COLO668 (cell line): Measurements from ENCODE around the gene TRAPPC10.

Source experiments
- DNase-seq: peaks from one replicate; lab custom pipeline; 2025; ENCODE audit not compliant: unreplicated experiment; lab: John Stamatoyannopoulos, UW

Gene TRAPPC10

DNA sequence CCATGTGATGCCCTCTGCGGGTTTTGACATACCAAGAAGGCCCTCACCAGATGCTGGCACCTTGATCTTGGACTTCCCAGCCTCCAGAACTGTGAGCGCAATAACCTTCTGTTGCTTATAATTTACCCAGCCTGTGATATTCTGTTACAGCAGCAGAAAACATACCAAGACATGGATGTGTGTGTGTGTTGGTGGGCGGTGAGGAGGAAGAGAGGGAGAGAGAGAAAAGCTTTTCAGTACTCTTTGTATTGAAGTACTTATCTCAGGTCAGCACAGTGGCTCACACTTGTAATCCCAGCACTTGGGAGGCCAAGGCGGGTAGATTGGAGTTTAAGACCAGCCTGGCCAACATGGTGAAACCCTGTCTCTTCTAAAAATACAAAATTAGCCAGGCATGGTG is 23.1 kb downstream of the TRAPPC10 start:
- no peak for DNase-seq

DNA sequence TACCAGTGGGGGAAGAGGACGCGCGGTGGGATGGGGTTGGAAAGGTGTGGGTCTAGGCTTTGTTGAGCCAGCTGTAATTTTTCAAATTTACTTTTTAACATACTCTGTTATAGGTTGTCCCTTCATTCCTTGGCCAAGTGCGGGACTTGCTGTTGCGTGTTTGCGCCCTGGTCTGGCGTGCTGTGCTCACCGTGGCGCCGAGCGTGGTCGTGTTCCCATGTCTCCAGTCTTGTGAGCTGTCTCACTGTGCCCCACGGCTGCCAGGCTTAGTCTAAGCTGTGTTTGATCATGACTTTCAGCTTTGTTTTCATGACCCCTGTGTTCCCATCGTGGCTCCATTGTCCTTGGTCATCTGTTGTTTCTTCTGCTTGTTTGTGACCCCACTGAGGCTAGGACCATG is 26.0 kb downstream of the TRAPPC10 start:
- DNase-seq: no peak

DNA sequence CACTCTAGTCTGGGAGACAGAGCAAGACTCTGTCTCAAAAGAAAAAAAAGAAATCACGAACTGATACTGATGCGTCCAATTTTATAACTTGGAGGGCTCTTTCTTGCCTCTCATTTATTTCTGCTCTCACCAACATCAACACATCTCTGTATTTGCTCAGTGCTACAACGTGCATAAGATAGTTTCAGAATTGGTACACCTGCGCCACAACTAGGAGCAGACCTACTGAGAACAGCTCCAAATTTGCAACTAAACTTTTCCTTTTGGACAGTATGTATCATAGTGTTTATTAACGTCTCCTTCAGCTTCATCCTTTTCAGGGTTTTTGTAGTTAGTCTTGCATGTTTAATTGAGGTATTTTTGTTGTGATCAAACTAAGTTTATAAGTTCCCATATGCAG is 27.7 kb downstream of the TRAPPC10 start:
- DNase-seq: no peak

DNA sequence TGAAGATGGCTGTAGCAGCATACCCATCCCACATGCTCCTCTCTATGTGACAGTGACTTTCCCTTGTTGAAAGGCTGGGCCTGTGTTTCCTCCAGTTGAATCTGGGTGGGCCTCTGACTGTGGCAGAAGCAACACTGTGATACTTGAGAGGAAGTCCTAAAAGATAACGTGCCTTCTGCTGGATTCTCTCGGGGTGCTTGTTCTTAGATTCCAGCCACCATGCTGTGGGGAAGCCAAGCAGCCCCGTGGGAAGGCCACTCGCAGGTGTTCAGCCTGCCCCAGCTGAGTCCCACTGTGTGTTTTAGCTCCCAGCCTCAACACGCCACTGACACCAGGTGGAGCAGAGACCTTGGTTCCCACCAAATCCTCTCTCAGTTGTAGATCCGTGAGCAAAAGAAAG is 31.5 kb downstream of the TRAPPC10 start:
- no peak for DNase-seq

DNA sequence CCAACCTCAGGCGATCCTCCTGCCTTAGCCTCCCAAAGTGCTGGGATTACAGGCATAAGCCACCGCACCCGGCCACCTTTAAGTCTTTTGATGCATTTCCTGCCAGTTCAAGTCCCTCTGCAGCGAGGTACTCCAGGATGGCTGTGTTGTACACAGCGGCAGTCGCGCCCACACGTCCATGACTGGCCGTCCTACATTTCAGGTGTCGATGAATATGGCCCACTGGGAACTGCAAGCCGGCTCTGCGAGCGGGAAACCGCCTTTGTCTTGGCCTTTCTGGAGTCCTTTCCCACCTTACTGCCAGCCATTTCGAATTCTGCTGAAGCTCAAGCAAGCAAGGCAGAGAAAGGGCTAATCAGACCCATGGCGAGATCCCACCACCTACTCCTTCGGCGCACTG is 34.6 kb downstream of the TRAPPC10 start:
- no peak for DNase-seq

DNA sequence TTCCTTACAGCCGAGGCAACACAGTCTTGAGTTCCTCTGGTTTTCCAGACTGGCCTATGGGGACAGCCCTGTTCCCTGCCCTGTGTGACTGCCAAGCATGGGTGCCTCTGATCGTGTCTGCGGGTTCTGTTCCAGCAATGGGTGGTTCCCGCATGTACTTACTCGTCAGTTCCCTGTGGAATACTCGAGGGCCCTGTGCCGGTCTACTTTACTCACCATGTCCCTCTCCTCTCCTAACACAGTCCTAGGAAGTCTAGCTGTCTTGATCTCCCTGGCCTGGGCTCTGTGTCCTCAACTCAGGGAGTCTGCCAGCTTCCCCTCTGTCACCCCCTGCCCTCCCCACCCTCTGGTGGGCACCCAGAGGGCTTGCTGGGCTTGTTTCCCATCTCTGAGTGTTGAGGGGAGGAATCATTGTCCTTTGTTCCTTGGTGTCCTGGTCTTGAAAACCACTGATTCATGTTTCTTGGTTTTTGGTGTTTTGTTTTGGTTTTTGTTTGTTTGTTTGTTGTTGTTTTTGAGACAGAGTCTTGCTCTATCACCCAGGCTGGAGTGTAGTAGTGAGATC is 36.0 kb downstream of the TRAPPC10 start:
- no peak for DNase-seq

DNA sequence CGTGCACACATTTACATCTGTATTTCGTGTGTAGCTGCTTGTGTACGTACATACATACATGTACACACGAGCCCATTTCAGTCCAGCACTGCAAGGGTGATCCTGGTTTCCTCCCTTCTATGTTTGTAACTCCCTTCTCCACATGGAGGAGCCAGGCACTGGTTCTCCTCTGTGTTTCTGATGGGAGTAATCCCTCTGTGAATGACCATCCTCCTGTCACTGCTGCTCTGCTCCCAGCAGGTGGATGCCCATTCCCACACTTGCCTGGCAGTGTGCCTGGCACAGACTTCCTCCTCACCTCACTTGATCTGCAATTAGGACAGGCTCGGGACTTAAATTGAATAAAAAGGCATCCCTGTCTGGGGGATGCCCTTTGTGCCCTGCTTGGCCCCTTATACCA is 37.1 kb downstream of the TRAPPC10 start:
- no peak for DNase-seq

DNA sequence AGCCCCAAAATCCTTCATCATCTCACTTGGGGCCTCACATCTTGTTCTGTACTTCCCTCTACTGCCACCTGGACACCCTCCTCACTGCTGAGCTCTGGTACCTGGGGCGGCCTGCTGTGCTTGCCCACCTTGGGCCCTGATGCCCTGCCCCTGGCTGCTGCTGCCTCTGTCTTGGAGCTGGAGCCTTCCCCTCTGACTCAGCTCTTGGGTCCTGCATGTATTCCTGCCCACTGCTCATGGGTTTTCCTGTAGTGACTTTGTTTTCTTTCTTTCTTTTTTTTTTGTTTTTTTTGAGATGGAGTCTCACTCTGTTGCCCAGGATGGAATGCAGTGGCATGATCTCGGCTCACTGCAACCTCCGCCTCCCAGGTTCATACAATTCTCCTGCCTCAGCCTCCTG is 37.5 kb downstream of the TRAPPC10 start:
- DNase-seq: no peak

DNA sequence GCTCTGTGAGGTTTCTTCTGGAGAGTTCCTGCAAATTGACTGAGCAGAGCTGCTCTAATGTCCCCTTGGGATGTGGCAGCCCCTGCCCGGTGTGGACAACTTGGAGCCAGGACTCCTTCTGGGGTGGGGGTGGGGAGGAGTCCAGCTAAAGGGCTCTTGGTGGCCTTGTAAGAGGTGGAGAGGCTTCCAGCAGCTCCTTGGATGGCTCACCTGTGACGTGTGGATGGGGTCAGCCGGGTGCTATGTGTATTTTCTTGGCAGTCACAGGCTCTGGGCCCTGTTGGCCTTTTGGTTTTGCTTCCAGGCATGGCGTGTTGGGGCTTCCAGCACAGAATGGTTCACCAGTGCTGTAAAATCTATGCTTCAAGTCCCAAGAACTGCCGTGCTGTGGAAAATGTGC is 38.2 kb downstream of the TRAPPC10 start:
- DNase-seq: no peak

DNA sequence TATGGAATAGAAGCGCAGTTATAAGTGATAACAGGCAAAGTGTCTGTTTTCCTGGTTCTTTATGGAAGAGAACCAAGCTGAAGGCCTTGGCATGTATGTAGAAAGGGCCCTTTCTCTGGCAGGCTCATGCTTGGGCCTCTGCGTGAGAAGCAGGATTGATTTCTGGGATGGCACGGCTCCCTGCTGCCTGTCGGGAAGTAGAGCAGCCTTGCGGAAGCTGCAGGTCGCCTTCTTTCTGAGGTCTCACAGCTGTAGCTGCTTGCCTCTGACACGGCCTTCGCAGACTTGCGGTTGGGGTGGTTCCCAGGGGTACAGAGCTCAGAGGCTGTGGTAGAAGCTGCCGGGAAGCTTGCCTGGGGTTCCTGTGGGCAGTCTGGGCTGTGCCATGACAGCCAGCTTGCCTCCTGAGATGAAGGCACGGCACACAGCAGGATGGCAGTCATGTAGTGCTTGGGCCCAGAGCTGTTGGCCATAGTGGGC is 39.4 kb downstream of the TRAPPC10 start:
- no peak for DNase-seq

DNA sequence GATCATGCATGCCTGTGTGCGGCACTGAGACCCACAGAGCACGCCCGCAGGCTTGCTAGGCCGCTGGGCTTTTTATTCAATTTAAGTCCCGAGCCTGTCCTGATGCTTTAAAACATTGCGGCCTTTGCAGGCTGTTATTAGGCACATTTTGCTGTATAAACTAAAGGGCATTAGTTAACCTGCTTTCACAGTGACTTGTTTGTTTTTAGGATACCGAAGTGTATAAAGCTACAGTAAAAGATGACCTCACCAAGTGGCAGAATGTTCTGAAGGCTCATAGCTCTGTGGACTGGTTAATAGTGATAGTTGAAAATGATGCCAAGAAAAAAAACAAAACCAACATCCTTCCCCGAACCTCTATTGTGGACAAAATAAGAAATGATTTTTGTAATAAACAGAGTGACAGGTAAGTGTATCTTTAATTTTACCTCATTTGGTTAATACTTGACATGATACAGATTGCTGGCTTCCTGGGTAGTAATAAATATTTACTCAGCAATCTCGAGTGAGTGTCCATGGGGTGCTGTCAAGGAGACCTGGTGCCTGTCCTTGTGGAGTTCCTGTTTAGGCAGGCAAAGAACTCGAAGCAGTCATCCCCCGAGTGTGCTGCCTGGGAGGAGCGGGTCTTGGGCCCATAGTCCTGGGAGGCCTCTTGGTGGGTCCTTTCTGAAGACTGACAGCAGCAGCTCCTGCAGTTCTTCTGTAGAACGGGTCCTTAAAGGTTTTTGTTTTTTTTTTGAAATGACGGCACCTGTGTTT is 40.1 kb downstream of the TRAPPC10 start:
- peak; percentile 37 for DNase-seq

DNA sequence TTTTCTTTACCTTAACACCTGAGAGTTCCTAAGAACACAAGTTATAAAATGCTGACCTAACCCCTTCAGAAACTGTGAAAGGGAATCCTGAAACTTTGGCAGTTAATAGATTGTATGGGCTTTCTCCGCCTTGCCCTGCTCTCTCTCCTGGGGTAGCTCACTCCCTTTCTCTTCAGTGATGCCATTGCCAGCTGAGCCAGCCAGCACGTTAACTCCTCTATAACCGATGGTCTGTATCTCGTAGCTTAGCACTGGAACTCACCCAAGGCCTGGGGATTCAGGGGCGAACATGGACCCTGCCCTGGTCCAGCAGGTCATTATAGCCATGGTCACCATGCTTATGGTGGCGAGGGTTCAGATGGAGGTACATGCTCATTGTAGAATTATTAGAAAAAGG is 40.7 kb downstream of the TRAPPC10 start:
- no peak for DNase-seq

DNA sequence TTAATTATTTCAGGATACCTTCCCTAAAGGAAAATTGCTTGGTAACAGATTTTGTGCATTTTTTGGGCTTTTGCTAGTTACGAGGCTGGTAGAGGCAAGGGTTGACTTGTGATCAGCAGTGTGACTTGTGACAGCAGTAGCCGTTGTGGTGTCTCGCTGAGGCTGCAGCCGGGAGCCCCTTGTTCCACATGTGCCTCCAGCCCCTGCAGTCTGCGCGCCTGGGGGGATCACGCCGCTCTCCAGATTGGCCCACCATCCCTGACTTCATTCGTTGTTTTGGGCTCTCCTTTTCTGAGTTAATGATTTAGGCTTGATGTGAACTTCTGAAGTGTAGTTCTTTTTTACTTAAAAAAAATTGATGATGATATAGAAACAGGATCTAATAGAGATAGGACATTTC is 41.5 kb downstream of the TRAPPC10 start:
- DNase-seq: no peak

DNA sequence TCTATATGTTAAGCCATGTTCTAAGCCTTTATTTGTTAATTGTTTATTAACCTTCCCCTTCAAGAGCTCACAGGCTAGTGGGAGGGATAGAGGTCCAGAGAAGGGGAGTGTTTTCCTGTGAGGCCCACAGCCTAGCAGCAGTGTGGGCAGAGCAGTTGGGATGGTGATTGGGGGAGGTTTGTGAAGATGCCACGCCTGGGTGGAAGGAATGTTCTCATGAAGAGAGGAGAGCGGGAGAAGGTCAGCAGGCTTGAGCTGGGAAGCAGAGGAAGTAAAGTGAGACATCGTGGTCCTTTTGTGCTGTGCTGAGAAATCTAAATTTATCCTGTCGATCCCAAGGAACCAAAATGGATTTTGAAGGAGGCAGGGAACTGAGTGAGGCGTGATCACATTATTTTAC is 42.6 kb downstream of the TRAPPC10 start:
- DNase-seq: no peak

DNA sequence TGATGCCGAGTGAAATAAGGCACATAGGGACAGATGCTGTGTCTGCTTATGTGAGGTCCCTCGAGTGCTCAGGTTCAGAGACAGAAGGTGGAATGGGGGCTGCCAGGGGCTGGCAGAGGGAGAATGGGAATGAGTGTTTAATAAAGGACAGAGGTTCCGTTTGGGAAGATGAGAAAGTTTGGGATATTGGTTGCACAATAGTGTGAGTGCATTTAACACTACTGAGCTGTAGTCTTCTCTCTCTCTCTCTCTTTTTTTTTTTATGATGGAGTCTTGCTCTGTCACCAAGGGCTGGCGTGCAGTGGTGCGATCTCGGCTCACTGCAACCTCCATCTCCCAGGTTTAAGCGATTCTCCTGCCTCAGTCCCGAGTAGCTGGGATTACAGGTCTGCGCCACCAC is 44.9 kb downstream of the TRAPPC10 start:
- no peak for DNase-seq

DNA sequence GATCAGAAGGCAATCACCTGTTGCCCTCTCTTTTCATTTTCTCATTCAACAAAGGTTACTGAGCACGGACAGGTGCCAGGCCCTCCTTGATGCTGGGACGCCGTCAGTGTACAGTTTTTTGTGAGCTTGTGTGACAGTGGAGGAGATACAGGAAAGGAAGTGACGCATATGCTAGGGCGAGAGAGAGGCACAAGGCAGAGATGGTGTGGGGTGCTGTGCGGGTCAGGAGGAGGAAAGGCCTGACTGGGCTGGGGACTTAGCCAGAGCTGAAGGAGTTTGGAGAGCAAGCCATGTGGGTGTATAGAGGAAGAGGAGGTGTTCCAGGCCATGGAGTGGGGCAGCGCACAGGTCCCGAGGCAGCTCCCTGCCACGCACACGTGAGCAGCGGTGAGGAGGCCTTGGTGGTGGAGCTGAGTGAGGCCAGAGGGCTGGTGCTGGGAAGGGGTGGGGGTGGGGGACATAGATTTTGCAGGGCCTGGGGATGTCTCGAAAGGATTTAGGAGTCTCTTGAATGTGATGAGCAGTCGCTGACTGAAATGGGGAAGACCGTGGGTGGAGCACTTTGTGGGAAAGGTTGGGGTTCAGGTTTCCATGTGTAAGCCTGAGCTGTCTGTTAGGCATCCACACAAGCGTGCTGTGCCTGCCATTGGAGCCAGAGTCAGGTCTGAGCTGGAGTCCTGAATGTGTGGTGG is 46.0 kb downstream of the TRAPPC10 start:
- no peak for DNase-seq

DNA sequence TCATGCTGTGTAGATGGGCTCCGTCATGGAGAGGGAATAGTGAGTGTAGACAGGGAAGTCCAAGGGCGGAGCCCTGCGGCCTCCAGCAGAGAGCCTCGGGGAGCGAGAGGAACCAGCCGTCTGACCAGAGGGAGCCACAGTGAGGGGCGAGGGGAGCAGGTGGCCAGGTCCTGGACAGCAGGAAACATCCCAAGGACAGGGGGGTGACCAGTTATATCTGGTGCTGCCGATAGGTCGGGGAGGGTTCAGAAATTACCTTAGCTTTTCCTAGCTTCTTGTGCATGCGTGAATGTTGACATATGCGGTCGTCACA is 46.5 kb downstream of the TRAPPC10 start:
- no peak for DNase-seq

DNA sequence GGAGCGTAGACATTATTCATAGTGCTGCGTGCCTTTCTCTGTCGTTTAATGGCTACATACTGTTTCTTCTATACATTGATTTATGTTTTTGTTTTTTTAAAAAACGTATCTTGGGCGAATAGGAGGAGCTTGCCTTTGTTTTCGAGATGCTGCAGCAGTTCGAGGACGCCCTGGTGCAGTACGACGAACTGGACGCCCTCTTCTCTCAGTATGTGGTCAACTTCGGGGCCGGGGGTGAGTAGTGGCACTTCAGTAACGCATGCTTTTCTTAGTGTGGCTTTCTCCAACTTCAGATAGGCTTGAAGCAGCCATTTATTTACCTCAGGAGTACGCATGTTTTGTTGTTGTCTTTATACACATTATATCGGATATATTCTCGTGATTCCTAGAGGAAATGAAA is 46.9 kb downstream of the TRAPPC10 start:
- DNase-seq: no peak

DNA sequence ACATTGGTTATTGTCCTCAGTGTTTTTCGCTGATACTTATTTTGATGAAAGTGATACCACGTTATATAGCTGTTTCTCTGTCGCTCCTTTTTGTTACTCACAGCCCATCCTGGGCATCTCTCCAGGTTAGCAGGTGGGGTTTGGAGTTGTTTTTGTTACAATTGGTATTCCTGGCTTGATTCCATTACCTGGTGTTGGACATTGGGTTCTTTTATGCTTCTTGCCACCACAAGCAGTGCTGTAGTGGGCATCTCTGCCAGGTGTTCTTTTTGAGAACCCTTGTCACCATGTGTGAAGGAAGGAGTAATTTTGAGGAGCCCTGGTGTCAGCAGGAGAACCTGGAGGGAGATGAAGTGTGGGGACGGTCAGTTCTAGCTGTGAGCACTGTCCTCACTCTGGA is 47.6 kb downstream of the TRAPPC10 start:
- no peak for DNase-seq

DNA sequence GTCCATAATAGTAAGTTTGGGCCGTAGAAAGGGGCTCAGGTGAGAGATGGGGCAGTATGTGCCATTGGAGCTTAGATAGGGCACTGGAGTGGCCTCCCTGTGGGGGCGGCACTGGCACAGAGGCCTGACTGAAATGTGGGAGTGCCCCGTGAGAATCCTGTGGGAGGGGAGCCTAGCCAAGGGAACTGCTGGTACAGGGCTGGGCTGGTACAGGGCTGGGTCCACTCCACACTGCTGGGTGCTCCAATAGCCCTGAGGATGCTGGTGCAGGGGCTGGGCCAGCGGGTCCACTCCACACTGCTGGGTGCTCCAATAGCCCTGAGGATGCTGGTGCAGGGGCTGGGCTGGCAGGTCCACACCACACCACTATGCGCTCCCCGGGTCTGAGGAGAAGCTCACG is 50.3 kb downstream of the TRAPPC10 start:
- no peak for DNase-seq

DNA sequence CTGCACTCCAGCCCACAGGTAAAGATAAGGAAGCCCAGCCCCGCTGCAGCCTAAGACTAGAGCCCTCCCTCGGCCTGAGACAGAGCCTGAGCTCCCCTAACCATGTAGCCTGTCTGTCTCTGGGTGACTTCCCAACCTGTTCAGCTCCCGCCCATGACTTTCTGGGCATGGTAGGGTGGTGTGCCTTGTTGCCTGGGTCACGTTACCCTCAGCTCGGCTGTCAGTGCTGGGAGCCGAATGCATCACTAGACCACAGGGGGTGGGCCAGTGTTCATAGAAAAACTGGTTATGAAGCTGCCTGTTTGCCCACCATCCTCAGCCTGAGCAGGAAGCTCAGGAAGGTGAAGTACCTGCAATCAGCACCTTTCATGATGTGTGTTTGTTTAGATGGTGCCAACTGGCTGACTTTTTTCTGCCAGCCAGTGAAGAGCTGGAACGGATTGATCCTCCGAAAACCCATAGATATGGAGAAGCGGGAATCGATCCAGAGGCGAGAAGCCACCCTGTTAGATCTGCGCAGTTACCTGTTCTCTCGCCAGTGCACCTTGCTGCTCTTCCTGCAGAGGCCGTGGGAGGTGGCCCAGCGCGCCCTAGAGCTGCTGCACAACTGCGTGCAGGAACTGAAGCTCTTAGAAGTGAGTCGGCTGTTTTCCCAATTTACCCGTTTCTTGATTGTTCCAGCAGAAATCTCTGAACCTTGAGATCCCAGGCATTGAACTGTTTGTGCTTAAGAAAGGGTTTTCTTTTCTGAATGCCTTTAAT is 51.2 kb downstream of the TRAPPC10 start:
- DNase-seq: no peak

DNA sequence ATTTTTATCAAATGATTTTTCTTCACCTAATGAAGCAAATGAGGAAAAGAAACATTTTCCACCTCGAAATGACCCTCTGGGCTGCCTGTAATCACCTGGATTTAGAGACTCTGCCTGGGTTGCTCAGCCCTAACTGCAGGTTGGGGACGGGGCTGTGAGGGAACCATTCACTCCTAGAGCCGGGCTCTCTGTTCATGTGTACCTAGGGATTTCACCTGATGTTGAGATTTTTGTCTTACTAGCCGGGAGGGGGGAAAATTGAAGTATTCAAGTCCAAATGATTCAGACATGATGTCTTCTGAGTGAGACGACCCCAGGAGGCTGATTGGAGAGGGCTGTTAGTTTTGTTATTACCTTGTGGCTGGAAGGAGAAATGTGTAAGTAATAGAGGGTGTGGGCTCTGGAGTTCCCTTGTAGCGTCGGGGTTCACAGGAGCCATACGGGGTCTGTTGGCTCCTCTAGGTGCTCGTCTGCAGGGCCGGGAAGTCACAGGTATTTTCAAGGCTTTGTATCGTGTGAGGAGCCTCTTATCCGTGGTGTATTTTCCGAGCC is 52.8 kb downstream of the TRAPPC10 start:
- no peak for DNase-seq
